Omental fat pad (tissue), 4 donors: Measurements from ENCODE around the gene MAP1S. TPM values are rescaled to one million over a fixed set of nuclear protein-coding genes. Genes with fewer than 3 reads are reported as not detected.

Experiments
- ATAC-seq: fragments of 150-250 bp; one replicate; pipeline ENCODE4 v1.9.1; 2016; ENCODE audit warnings: mild to moderate bottlenecking, moderate library complexity; ENCODE audit not compliant: low FRiP score
- DNase-seq: peaks from one replicate; pipeline ENCODE4 v3.0.0-alpha.2; 2019; ENCODE audit warnings: low spot score
- total RNA-seq, 4 donors: library from RNA; depleted of rRNA; stranded (reverse); fragments of >200 nt; gene quantifications; one replicate each; pipeline ENCODE4 v1.1.0, GENCODE V29; 2016
- TF ChIP-seq, protein P1 (sequence below), 3 donors: fragments of 450-650 bp; IDR thresholded peaks; one replicate each; pipeline ENCODE4 v1.5.1; 2016 to 2017; ENCODE audit warnings: antibody characterized with exemption in 3 of 3, mild to moderate bottlenecking in 3 of 3, moderate library complexity in 2 of 3

MAP1S gene
- total RNA-seq, 4 donors from 2014 or later = 19.4 to 35.9 (median 23.8) TPM

GRCh38 chr19:17762505-17763229 is 43.4 kb downstream of the MAP1S start:
- no peak for ATAC-seq
- TF ChIP-seq, protein P1, sequence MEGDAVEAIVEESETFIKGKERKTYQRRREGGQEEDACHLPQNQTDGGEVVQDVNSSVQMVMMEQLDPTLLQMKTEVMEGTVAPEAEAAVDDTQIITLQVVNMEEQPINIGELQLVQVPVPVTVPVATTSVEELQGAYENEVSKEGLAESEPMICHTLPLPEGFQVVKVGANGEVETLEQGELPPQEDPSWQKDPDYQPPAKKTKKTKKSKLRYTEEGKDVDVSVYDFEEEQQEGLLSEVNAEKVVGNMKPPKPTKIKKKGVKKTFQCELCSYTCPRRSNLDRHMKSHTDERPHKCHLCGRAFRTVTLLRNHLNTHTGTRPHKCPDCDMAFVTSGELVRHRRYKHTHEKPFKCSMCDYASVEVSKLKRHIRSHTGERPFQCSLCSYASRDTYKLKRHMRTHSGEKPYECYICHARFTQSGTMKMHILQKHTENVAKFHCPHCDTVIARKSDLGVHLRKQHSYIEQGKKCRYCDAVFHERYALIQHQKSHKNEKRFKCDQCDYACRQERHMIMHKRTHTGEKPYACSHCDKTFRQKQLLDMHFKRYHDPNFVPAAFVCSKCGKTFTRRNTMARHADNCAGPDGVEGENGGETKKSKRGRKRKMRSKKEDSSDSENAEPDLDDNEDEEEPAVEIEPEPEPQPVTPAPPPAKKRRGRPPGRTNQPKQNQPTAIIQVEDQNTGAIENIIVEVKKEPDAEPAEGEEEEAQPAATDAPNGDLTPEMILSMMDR (IDR thresholded peaks at IDR 0.05) = no peak
- no peak for DNase-seq

DNA sequence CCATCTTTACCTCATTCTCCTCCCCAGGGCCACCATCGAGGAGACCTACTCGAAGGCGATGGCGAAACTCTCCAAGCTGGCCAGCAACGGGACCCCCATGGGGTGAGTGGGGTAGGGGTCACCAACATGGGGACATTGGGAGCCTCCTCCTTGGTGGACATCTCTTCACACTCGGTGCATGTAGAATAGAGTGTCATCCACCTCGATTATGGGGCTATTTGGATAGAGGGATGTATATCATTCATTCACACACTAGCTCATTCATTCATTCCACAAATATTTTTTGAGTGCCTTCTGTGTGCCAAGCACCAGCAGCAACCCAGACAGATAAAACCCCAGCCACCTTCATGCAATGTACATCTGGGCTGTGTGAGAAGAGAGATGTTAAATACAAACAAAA is 45.1 kb downstream of the MAP1S start:
- ATAC-seq = no peak
- TF ChIP-seq, protein P1 (IDR thresholded peaks at IDR 0.05) = no peak

DNA sequence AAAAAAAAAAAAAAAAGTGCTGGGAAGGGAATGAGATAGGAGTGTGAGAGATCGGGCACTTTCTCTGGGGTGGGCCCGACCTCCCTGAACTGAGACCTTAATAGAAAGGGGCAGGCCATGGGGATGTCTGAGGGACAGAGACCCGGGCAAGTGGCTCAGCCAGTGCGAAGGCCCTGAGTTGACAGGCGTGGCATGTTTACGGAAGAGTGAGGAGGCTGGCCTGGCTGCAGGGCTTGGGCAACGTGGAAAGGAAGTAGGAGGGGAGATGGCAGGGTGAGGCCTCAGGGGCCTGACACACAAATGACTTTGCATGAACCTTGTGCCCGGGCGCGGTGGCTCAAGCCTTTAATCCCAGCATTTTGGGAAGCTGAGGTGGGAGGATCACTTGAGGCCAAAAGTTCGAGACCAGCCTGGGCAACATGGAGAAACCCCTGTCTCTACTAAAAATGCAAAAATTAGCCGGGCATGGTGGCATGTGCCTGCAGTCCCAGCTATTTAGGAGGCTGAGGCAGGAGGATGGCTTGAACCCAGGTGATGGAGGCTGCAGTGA is 45.9 kb downstream of the MAP1S start:
- ATAC-seq (no peak), DNase-seq (no peak)
- TF ChIP-seq, protein P1 (IDR thresholded peaks at IDR 0.05) = no peak

More for the DNA sequence above, 45.1 kb downstream of the MAP1S start:
- no peak for DNase-seq

- TF ChIP-seq, protein P1 (IDR thresholded peaks at IDR 0.05) = peak in 1 of 3 donors; percentile 42
- peak; percentile 81 for DNase-seq
Observed at GRCh38 chr19:17766543-17767131, 47.4 kb downstream of the MAP1S start.

DNA sequence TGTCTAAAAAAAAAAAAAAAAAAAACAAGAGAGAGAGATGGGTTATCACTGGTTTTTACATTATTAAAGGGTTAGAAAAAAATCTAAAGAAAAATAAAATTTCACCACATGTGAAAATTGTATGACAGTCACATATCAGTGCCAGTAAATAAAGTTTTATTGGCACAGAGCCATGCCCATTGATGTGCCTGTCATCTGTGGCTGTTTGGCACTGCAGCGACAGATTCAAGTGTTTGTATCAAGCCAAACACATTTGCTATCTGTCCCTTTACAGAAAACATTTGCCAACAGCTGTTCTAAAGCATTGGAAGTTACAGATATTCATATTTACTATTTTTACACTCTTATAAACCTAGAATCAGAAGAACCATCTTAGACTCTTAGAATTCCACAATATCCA is 48.3 kb downstream of the MAP1S start:
- TF ChIP-seq, protein P1 (IDR thresholded peaks at IDR 0.05) = no peak
- ATAC-seq (no peak), DNase-seq (no peak)

More at GRCh38 chr19:17766543-17767131, 47.4 kb downstream of the MAP1S start:
- peak; percentile 88 for ATAC-seq

DNA sequence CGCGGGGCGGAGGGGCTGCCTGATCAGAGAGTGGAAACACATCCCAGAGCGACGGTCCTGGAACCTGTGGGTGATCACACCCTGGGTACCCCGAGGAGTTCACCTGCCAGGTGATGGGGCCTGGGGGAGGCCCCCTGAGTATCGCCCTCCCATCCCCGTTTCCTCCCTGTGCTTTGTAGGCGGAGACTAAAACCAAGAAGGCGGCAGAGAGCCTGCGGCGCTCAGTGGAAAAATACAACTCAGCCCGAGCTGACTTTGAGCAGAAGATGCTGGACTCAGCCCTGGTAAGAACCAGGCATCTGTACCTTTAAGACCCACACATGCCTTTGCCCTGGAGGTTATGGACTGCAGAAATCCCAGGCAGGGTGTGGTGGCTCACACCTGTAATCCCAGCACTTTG is 51.3 kb downstream of the MAP1S start:
- ATAC-seq (no peak), DNase-seq (no peak)
- TF ChIP-seq, protein P1 (IDR thresholded peaks at IDR 0.05) = no peak
